Body of pancreas (tissue), 4 donors: ENCODE data around the gene TUT4. TPM values are rescaled to one million over a fixed set of nuclear protein-coding genes. Genes with fewer than 3 reads are reported as not detected.

Experiments
- ATAC-seq: fragments of 150-250 bp; one replicate; pipeline ENCODE4 v1.9.1; 2016
- DNase-seq, 4 donors: peaks; one replicate each; pipeline ENCODE4 v3.0.0-alpha.2; 2019
- H3K27ac ChIP-seq, 4 donors: fragments of 200-600 bp; sonication (generic); 1 replicate in 3 of 4; 2 replicates in 1 of 4; pipeline versions ENCODE4 v1.5.1 to v1.6.1; 2016 to 2019; ENCODE audit warnings: mild to moderate bottlenecking in 1 of 4, mixed read lengths in 1 of 4, moderate library complexity in 1 of 4
- H3K27me3 ChIP-seq, 2 donors: fragments of 200-600 bp; sonication (generic); one replicate each; pipeline ENCODE4 v1.6.0; 2016; ENCODE audit warnings: mild to moderate bottlenecking in 1 of 2
- H3K36me3 ChIP-seq, 2 donors: fragments of 200-600 bp; sonication (generic); replicated peaks in 1 of 2; 2 replicates each; pipeline ENCODE4 v1.5.1; 2016; ENCODE audit warnings: low read depth in 2 of 2; ENCODE audit not compliant: insufficient read depth in 1 of 2
- H3K4me1 ChIP-seq: fragments of 200-600 bp; sonication (generic); one replicate; pipeline ENCODE4 v1.6.0; 2016
- H3K4me3 ChIP-seq, 2 donors: fragments of 200-600 bp; sonication (generic); 1 replicate in 1 of 2; 2 replicates in 1 of 2; pipeline ENCODE4 v1.5.1; 2016 to 2019
- H3K9me3 ChIP-seq, 3 donors: fragments of 200-600 bp; sonication (generic); 1 replicate in 2 of 3; 2 replicates in 1 of 3; pipeline ENCODE4 v1.5.1; 2016
- CTCF ChIP-seq, 7 experiments: fragments of 450-650 bp in 4 of 7; fragments of 200-600 bp in 3 of 7; sonication (generic) in 3 of 7; IDR thresholded peaks; one replicate each; pipeline ENCODE4 v1.5.1; 2016 to 2019; ENCODE audit warnings: antibody characterized with exemption in 7 of 7
- POLR2A ChIP-seq, 3 donors: fragments of 450-650 bp; IDR thresholded peaks; one replicate each; pipeline ENCODE4 v1.6.1; 2016; ENCODE audit warnings: antibody characterized with exemption in 3 of 3, mild to moderate bottlenecking in 2 of 3
- WGBS, 2 donors: methylation state at CpG; one replicate each; pipeline ENCODE4 v1.1.5; 2017; 5-methylcytosine and 5-hydroxymethylcytosine counted together
- intact Hi-C: fragments of 100-400 bp; cut with DNase I; formaldehyde crosslinking; loops from one replicate; pipeline ENCODE4 v1.15.1; 2023
- total RNA-seq, 2 donors: library from RNA; depleted of rRNA; stranded (reverse); fragments of >200 nt; gene quantifications; one replicate each; pipeline ENCODE4 v1.1.0, GENCODE V29; 2016

Gene TUT4
- total RNA-seq, 2 donors from 2014 or later: 41.8 to 59.3 TPM

- H3K27ac ChIP-seq: no peak overlapping the region
- DNase-seq: no peak
- no peaks in the 10 kb centered on the region for H3K36me3 ChIP-seq
- no peaks in the 10 kb centered on the region for H3K27me3 ChIP-seq
- peaks cover 5% of the 10 kb centered on the region for H3K4me1 ChIP-seq
- H3K4me3 ChIP-seq: no peak overlapping the region
- no peaks in the 10 kb centered on the region for H3K9me3 ChIP-seq
- TF ChIP-seq POLR2A (IDR thresholded peaks at IDR 0.05) (no peak), CTCF (IDR thresholded peaks at IDR 0.05) (no peak)
- no peak for ATAC-seq
- 90 to 96% methylated on average over 2 of the region's 2 CpGs for WGBS, 2 donors
- intact Hi-C loops: no loop called here
Measured at GRCh38 chr1:52532731-52533327, 20.1 kb downstream of the TUT4 start.

- H3K4me3 ChIP-seq: no peak overlapping the region
- no peaks in the 10 kb centered on the region for H3K9me3 ChIP-seq
- TF ChIP-seq CTCF (IDR thresholded peaks at IDR 0.05) (no peak), POLR2A (IDR thresholded peaks at IDR 0.05) (no peak)
- intact Hi-C loops: no loop called here
- peaks cover 5% of the 10 kb centered on the region for H3K4me1 ChIP-seq
- H3K27ac ChIP-seq: no peak overlapping the region
- 89 to 93% methylated on average over 8 of the region's 8 CpGs for WGBS, 2 donors
- ATAC-seq (no peak), DNase-seq (no peak)
- no peaks in the 10 kb centered on the region for H3K36me3 ChIP-seq
- H3K27me3 ChIP-seq: no peaks in the 10 kb centered on the region
Measured at GRCh38 chr1:52532247-52532646, 20.6 kb downstream of the TUT4 start.

GRCh38 chr1:52531249-52531872 lies 21.5 kb downstream of the TUT4 start:
- TF ChIP-seq CTCF (IDR thresholded peaks at IDR 0.05) (no peak), POLR2A (IDR thresholded peaks at IDR 0.05) (no peak)
- ATAC-seq: no peak
- H3K27ac ChIP-seq: no peak overlapping the region
- no peaks in the 10 kb centered on the region for H3K9me3 ChIP-seq
- H3K27me3 ChIP-seq: no peaks in the 10 kb centered on the region
- H3K4me1 ChIP-seq: peaks cover 5% of the 10 kb centered on the region
- WGBS, 2 donors: 84% methylated on average over 3 of the region's 3 CpGs
- no peak for DNase-seq
- intact Hi-C loops: no loop called here
- no peak overlapping the region for H3K4me3 ChIP-seq
- H3K36me3 ChIP-seq: no peaks in the 10 kb centered on the region

- TF ChIP-seq POLR2A (IDR thresholded peaks at IDR 0.05) (no peak), CTCF (IDR thresholded peaks at IDR 0.05) (no peak)
- intact Hi-C loops: no loop called here
- 73 to 81% methylated on average over 5 of the region's 5 CpGs for WGBS, 2 donors
- Histone ChIP-seq H3K27me3 (no peaks in the 10 kb centered on the region), H3K27ac (no peak overlapping the region), H3K4me3 (no peak overlapping the region), H3K36me3 (no peaks in the 10 kb centered on the region), H3K4me1 (peaks cover 5% of the 10 kb centered on the region), H3K9me3 (no peaks in the 10 kb centered on the region)
- ATAC-seq (no peak), DNase-seq (no peak)
Measured at GRCh38 chr1:52530563-52531144, 22.2 kb downstream of the TUT4 start.
